ENCODE results near the gene CST3. TPM values are rescaled to one million over a fixed set of nuclear protein-coding genes. Genes with fewer than 3 reads are reported as not detected.
A peak's percentile ranks its signal among the peaks of the same experiment; 100 is the strongest.

Gene CST3
- total RNA-seq, 6 donors from 2014 or later = 201 to 1,402 (median 970) TPM

DNA sequence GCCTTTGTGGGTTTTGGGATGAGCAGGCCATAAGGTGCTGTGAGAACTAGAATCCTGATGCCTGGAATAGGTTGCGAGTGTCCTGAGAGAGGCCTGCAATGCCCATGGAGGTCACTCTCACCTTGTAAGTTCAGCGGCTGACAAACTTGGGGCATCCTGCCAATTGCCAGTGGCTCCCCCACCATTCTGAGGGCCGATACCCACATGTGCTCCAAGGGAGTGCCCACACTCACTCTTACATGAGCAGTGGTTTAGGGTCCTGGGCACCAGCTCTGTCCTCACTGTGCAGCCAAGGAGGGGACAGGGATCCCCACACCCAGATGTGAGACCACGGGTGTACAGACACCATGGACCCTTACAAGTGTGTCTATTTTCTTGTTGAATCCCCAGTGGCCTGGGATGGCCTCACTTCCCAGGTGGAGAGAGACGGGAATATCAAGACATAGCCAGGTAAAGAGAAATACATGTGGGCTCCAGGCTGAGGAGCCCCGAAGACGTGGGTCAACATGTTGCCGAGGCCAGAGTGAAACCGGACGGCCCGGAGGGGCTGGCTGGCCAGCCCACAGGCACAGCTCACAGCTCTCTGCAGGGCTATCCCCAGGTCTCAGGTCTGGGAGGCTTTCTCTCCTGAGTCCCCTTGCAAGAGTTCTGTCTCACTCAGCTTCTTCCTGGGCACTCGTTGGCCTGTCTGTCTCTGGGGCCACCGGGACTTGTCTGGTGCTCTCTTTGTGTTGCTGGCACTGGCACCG, 30.1 kb downstream of the CST3 start:
- Histone ChIP-seq H3K4me3 (no peak overlapping the region), H3K27me3 (no peaks in the 10 kb centered on the region), H3K36me3 (no peaks in the 10 kb centered on the region), H3K4me1 (peaks cover 0 to 7% (median 0%) of the 10 kb centered on the region in 4 donors), H3K9me3 (no peaks in the 10 kb centered on the region), H3K27ac (no peak overlapping the region)
- peak in 1 of 2 donors; percentile 35 for DNase-seq
- no peak for TF ChIP-seq EP300 (IDR thresholded peaks at IDR 0.05)
- no peak for TF ChIP-seq POLR2AphosphoS5 (IDR thresholded peaks at IDR 0.05)
- TF ChIP-seq POLR2A (IDR thresholded peaks at IDR 0.05) = no peak
- TF ChIP-seq, protein P1, sequence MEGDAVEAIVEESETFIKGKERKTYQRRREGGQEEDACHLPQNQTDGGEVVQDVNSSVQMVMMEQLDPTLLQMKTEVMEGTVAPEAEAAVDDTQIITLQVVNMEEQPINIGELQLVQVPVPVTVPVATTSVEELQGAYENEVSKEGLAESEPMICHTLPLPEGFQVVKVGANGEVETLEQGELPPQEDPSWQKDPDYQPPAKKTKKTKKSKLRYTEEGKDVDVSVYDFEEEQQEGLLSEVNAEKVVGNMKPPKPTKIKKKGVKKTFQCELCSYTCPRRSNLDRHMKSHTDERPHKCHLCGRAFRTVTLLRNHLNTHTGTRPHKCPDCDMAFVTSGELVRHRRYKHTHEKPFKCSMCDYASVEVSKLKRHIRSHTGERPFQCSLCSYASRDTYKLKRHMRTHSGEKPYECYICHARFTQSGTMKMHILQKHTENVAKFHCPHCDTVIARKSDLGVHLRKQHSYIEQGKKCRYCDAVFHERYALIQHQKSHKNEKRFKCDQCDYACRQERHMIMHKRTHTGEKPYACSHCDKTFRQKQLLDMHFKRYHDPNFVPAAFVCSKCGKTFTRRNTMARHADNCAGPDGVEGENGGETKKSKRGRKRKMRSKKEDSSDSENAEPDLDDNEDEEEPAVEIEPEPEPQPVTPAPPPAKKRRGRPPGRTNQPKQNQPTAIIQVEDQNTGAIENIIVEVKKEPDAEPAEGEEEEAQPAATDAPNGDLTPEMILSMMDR (IDR thresholded peaks at IDR 0.05) = no peak
- ATAC-seq (ENCODE audit: low FRiP score in 2 of 2) = no peak
- 87 to 95% methylated on average over 9 to 14 of the region's 14 CpGs for WGBS, 2 donors

DNA sequence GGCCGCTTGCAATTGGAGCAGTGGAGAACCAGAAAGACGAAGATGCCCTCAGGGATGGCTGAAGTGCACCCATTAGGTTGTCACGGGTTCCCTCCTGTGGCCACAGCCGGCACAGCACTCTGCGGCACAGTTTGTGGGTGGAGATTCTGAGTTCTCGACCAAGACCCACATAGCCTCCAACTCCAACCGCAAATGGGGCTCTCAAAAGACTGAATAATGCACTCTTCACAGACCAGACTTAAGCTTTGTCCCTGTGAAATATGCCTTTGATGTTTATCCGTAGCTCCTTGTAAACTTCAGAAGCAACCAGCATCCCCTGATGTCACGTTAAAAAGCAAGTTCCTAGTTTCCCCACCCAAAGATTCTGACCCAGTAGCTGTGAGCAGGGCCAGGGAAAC, 31.1 kb downstream of the CST3 start:
- Histone ChIP-seq H3K27ac (no peak overlapping the region), H3K27me3 (no peaks in the 10 kb centered on the region), H3K36me3 (no peaks in the 10 kb centered on the region), H3K9me3 (no peaks in the 10 kb centered on the region), H3K4me1 (peaks cover 0 to 7% (median 0%) of the 10 kb centered on the region in 4 donors), H3K4me3 (no peak overlapping the region)
- ATAC-seq (ENCODE audit: low FRiP score in 2 of 2) = peak; percentile 78 to 94
- 10 to 24% methylated on average over 5 to 9 of the region's 9 CpGs for WGBS, 2 donors
- TF ChIP-seq, protein P1 (IDR thresholded peaks at IDR 0.05) = peak; percentile 86 to 89 (median 88)
- TF ChIP-seq EP300 (IDR thresholded peaks at IDR 0.05) (no peak), POLR2A (IDR thresholded peaks at IDR 0.05) (no peak)
- DNase-seq = peak; percentile 62 to 91

DNA sequence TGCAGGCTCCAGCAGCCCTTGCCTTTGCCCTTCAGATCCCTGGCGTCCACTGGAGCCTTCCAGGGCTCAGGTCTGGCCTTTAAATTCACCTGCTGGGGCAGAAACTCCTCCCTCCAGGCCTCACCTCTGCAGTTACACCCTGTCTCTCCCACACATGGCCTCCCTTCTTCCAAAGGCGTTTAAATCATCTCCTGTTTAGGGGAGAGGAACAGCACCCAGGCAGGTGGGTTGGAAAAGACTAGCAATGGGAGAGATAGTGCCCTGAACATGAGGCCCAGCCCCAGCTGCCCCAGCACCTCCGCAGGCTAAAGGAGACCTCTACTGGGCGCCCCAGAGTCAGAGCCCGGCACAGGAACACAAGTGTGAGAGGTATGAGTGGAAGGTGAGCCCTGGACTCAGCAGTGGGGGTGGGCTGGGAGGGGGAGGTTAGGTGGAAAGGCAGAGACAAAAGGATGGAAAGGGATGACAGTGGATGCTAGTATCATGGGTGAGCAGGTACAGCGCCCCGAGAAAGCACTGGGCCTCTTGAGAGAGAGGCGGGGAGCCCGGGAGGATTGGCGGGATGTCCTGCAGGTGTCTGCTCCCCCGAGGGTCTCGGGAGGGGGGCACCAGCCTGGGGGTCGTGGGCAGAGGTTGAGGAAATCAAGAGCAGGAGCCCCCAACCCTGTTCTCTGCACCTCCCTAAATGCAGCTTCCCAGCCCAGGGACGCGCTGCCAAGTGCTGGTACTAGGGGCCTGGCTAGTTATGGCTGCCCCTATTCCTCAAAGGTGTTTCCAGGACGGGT, 31.7 kb downstream of the CST3 start, which contains the start of gene CST9:
TSS of gene CST9 (minus strand) at position 51 of the 785 bp plus-strand sequence. CDS start 53 bp downstream, outside the sequence.
- Histone ChIP-seq H3K27ac (no peak within 1 kb of the TSS), H3K4me1 (peaks cover 0 to 7% (median 0%) of the 10 kb centered on the region in 4 donors), H3K27me3 (no peaks in the 10 kb centered on the region), H3K36me3 (no peaks in the 10 kb centered on the region), H3K4me3 (no peak within 1 kb of the TSS), H3K9me3 (no peaks in the 10 kb centered on the region)
- 53 to 77% methylated on average over 13 to 16 of the region's 16 CpGs for WGBS, 2 donors
- peak in 1 of 2 donors; percentile 29 for DNase-seq
- ATAC-seq (ENCODE audit: low FRiP score in 2 of 2) = peak in 1 of 2 donors; percentile 2
- TF ChIP-seq POLR2A (IDR thresholded peaks at IDR 0.05) (no peak), EP300 (IDR thresholded peaks at IDR 0.05) (no peak), POLR2AphosphoS5 (IDR thresholded peaks at IDR 0.05) (no peak)
- TF ChIP-seq, protein P1 (IDR thresholded peaks at IDR 0.05) = no peak

DNA sequence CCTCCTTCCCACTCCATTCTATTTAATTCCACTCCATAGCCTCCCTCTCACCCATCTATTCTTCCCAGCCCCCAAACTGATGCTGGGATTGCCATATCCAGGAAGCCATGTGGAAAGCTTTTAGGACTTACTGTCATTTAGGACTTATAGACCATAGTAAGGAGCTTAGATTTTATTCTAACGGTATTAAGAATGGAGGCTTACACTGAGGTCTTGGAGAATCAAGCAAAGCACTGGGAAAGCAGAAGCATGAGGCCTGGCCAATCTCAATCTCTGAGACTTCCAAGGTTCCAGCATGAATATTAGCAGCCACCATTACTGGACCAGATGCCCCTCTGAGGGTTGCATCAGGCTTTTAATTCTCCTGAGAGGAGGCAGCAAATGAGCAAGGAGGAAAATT, 33.4 kb downstream of the CST3 start:
- ATAC-seq (ENCODE audit: low FRiP score in 2 of 2) (no peak), DNase-seq (no peak)
- Histone ChIP-seq H3K36me3 (no peaks in the 10 kb centered on the region), H3K9me3 (no peaks in the 10 kb centered on the region), H3K4me3 (no peak overlapping the region), H3K27ac (no peak overlapping the region), H3K27me3 (no peaks in the 10 kb centered on the region), H3K4me1 (peaks cover 0 to 7% (median 0%) of the 10 kb centered on the region in 4 donors)
- no peak for TF ChIP-seq POLR2AphosphoS5 (IDR thresholded peaks at IDR 0.05)
- TF ChIP-seq POLR2A (IDR thresholded peaks at IDR 0.05) = no peak
- no peak for TF ChIP-seq EP300 (IDR thresholded peaks at IDR 0.05)
- TF ChIP-seq, protein P1 (IDR thresholded peaks at IDR 0.05) = no peak
- WGBS, 2 donors = 92 to 94% methylated on average over 1 of the region's 1 CpG
